Heart right ventricle (tissue), 16 donors: ENCODE measurements around the gene CHD6. TPM values are rescaled to one million over a fixed set of nuclear protein-coding genes. Genes with fewer than 3 reads are reported as not detected.

Source experiments
- ATAC-seq, 8 donors: fragments of 200-7000 bp; cut with Tn5 transposase; one replicate each; pipeline ENCODE4 v1.9.1; 2020; ENCODE audit warnings: mild to moderate bottlenecking in 8 of 8, moderate library complexity in 8 of 8, moderate number of reproducible peaks in 1 of 8
- DNase-seq, 2 donors: peaks; one replicate each; pipeline ENCODE4 v3.0.0-alpha.2; 2020
- H3K27ac ChIP-seq, 10 donors: fragments of 200-600 bp; sonication (generic) in 2 of 10; one replicate each; pipeline versions ENCODE4 v1.5.0 to v1.8.0; 2020 to 2022; ENCODE audit warnings: mild to moderate bottlenecking in 3 of 10
- H3K27me3 ChIP-seq, 7 donors: fragments of 200-600 bp; one replicate each; pipeline ENCODE4 v1.8.0; 2021 to 2022; ENCODE audit warnings: mild to moderate bottlenecking in 2 of 7
- H3K36me3 ChIP-seq, 9 donors: fragments of 200-600 bp; sonication (generic) in 1 of 9; one replicate each; pipeline versions ENCODE4 v1.5.0 to v1.8.0; 2020 to 2022; ENCODE audit warnings: mild to moderate bottlenecking in 2 of 9
- H3K4me1 ChIP-seq, 9 donors: fragments of 200-600 bp; sonication (generic) in 1 of 9; one replicate each; pipeline versions ENCODE4 v1.5.0 to v1.8.0; 2020 to 2022; ENCODE audit warnings: mild to moderate bottlenecking in 4 of 9
- H3K4me3 ChIP-seq, 10 donors: fragments of 200-600 bp; sonication (generic) in 2 of 10; one replicate each; pipeline versions ENCODE4 v1.5.0 to v1.8.0; 2020 to 2022; ENCODE audit warnings: mild to moderate bottlenecking in 7 of 10, moderate library complexity in 2 of 10
- H3K9me3 ChIP-seq, 11 donors: fragments of 200-600 bp in 10 of 11; sonication (generic) in 2 of 11; one replicate each; pipeline versions ENCODE4 v1.5.0 to v1.8.0; 2013 to 2022; ENCODE audit warnings: mild to moderate bottlenecking in 2 of 11, control low read depth in 1 of 11, moderate library complexity in 1 of 11
- CTCF ChIP-seq, 9 donors: fragments of 200-600 bp; sonication (generic) in 2 of 9; IDR thresholded peaks; one replicate each; pipeline versions ENCODE4 v1.5.0 to v1.8.0; 2021 to 2022; ENCODE audit warnings: antibody characterized with exemption in 9 of 9, mild to moderate bottlenecking in 5 of 9, moderate library complexity in 1 of 9
- WGBS, 2 donors: extraction: QIAGEN DNeasy Blood & Tissue Kit; methylation state at CpG; one replicate each; pipeline ENCODE4 v1.1.7; 2013; ENCODE audit warnings: inconsistent platforms in 1 of 2; 5-methylcytosine and 5-hydroxymethylcytosine counted together
- intact Hi-C, 10 donors: fragments of 100-400 bp; cut with DNase I; formaldehyde crosslinking; loops; one replicate each; pipeline versions ENCODE4 v1.11.1 to v1.14.2; 2022
- polyA plus RNA-seq, 2 donors: library from polyadenylated mRNA; stranded (reverse); fragments of 200-250 nt; gene quantifications; one replicate each; pipeline ENCODE4 v1.2.3, GENCODE V29; 2013
- total RNA-seq, 10 donors: library from RNA; stranded (reverse); fragmentation: NEBNext Ultra II Directional in 3 of 10; extraction: Animal tissue kit (Norgen Biotek cat#: 25700) in 3 of 10; gene quantifications; one replicate each; pipeline versions ENCODE4 v1.2.1 to v1.2.4, GENCODE V29; 2021 to 2023
- donor health status: Arrhythmogenic right ventricular cardiomyopathy.
- donor health status: ischemic (EF 13 %, LVEDD 7.1; RV severe dilation, severe dysfunction).
- donor health status: healthy with polysubstance abuse.
- donor health status: DM: no; HTN: yes; CAD: no.
- donor health status: DM: no; HTN: no; CAD: no.
- donor health status: ischemic (EF 25% LVEDD 6.9; RV normal size, moderate dysfunction).
- donor health status: ischemic (EF 25% LVEDD 5.7; RV mildly dilated, moderate dysfunction).
- donor health status: healthy.
- donor health status: DM: yes; HTN: yes; CAD: no.
- donor health status: Ischemic cardiomyopathy.
- donor health status: ischemic (EF 35%, LVEDD 5.7; RV mildly dilated, moderate dysfunction).
- donor health status: nonischemic (EF 11% LVEDD 7.7; RV severe dilation, severe dysfunction).
- donor health status: DM: yes; HTN: yes; CAD: no.
- donor health status: PGD.
- donor health status: ischemic (EF 29% LVEDD 5.4; RV normal size, mild dysfunction).
- donor health status: nonischemic (EF 23%, LVEDD 6.1; RV moderate dilation, normal function).

CHD6 gene
- total and polyA plus RNA-seq, 12 donors: 3.0 to 52.9 (median 39.5) TPM

- Histone ChIP-seq H3K9me3 (no peaks in the 10 kb centered on the region), H3K27ac (peak overlapping the region in 6 of 10 donors; percentile 44 to 81 (median 66)), H3K4me3 (no peak overlapping the region), H3K36me3 (no peaks in the 10 kb centered on the region), H3K27me3 (no peaks in the 10 kb centered on the region), H3K4me1 (peaks cover 8 to 64% (median 38%) of the 10 kb centered on the region in 9 donors)
- 67 to 77% methylated on average over 10 of the region's 10 CpGs for WGBS, 2 donors
- ATAC-seq (no peak), DNase-seq (no peak)
- no peak for TF ChIP-seq CTCF (IDR thresholded peaks at IDR 0.05)
- intact Hi-C loops: loop anchor here in 1 of 10 donors (5.0 kb wide), 1 partner anchor 44 kb away; no protein-coding TSS in a partner anchor
These were observed 226.6 kb downstream of the CHD6 start for GRCh38 chr20:41391587-41392001.

GRCh38 chr20:41390889-41391288 lies 227.3 kb downstream of the CHD6 start:
- TF ChIP-seq CTCF (IDR thresholded peaks at IDR 0.05): no peak
- ATAC-seq (no peak), DNase-seq (no peak)
- intact Hi-C loops: loop anchor here in 1 of 10 donors (5.0 kb wide), 1 partner anchor 44 kb away; no protein-coding TSS in a partner anchor
- no peak overlapping the region for H3K4me3 ChIP-seq
- peaks cover 12 to 60% (median 38%) of the 10 kb centered on the region in 9 donors for H3K4me1 ChIP-seq
- WGBS, 2 donors: 97 to 98% methylated on average over 3 of the region's 3 CpGs
- no peaks in the 10 kb centered on the region for H3K9me3 ChIP-seq
- H3K27ac ChIP-seq: no peak overlapping the region
- H3K27me3 ChIP-seq: no peaks in the 10 kb centered on the region
- no peaks in the 10 kb centered on the region for H3K36me3 ChIP-seq

- intact Hi-C loops: no loop called here
- Histone ChIP-seq H3K27ac (peak overlapping the region in 8 of 10 donors; percentile 25 to 80 (median 63)), H3K4me3 (no peak overlapping the region), H3K4me1 (peaks cover 5 to 33% (median 17%) of the 10 kb centered on the region in 9 donors), H3K27me3 (no peaks in the 10 kb centered on the region), H3K9me3 (no peaks in the 10 kb centered on the region), H3K36me3 (no peaks in the 10 kb centered on the region)
- ATAC-seq (peak; percentile 13 to 73 (median 34)), DNase-seq (no peak)
- TF ChIP-seq CTCF (IDR thresholded peaks at IDR 0.05): peak in 2 of 9 donors; percentile 12 to 13
- 33 to 35% methylated on average over 7 to 9 of the region's 9 CpGs for WGBS, 2 donors
These were observed 230.7 kb downstream of the CHD6 start for GRCh38 chr20:41387444-41387851.

GRCh38 chr20:41386502-41387427 lies 231.4 kb downstream of the CHD6 start:
- intact Hi-C loops: no loop called here
- WGBS, 2 donors: 59 to 62% methylated on average over 14 of the region's 14 CpGs

More at GRCh38 chr20:41386502-41387427, 231.4 kb downstream of the CHD6 start:
- no peak for TF ChIP-seq CTCF (IDR thresholded peaks at IDR 0.05)
- Histone ChIP-seq H3K9me3 (no peaks in the 10 kb centered on the region), H3K27me3 (no peaks in the 10 kb centered on the region), H3K4me1 (peaks cover 5 to 26% (median 17%) of the 10 kb centered on the region in 9 donors), H3K36me3 (no peaks in the 10 kb centered on the region), H3K4me3 (no peak overlapping the region), H3K27ac (peak overlapping the region in 8 of 10 donors; percentile 25 to 80 (median 63))
- ATAC-seq (peak; percentile 64 to 91 (median 82)), DNase-seq (peak; percentile 61 to 64)
